HG03378 (cell line): ENCODE data around the gene ARMH2.

Experiments used
- ATAC-seq: cut with Tn5 transposase; IDR thresholded peaks from one replicate; pipeline ENCODE4 v1.9.1; 2021; ENCODE audit warnings: mild to moderate bottlenecking, moderate library complexity; ENCODE audit not compliant: unreplicated experiment

ARMH2 gene

GRCh38 chr6:24821860-24822444 is 23.2 kb upstream of the ARMH2 start:
- no peak for ATAC-seq

DNA sequence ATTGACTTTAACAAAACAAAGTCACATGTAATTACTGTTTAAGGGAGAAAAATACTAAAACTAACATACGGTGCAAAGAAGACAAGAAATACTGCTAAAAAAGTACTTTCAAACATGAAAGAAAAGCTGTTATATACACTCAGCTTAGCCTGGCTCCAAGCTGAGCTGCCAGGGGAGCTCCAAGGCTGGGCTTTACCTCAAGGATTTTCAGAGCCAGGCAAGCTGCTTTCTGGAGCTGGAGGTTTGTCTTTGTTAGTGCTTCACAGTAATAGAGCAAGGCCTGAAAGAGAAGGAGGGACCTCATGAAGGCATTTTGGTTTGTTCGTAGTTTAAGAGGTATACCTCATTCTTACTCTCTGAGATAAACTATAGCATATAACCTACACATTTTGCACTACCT is 19.6 kb upstream of the ARMH2 start:
- no peak for ATAC-seq

DNA sequence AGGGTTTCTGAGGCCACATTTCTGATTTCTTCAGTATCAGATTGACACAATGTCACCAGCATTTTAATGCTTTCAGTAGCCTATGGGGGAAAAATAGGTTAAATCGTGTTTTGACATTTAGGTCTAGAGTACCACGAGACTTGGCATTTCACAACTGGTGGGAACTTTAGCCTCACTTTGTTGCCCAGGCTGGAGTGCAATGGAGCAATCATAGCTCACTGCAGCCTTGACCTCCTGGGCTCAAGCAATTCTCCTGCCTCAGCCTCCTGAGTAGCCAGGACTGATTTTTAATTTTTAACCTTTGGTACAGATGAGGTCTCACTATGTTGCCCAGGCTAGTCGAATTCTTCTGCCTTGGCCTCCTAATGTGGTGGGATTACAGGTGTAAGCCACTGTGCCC is 11.0 kb upstream of the ARMH2 start:
- no peak for ATAC-seq

GRCh38 chr6:24807584-24807983 is 8.9 kb upstream of the ARMH2 start:
- no peak for ATAC-seq

DNA sequence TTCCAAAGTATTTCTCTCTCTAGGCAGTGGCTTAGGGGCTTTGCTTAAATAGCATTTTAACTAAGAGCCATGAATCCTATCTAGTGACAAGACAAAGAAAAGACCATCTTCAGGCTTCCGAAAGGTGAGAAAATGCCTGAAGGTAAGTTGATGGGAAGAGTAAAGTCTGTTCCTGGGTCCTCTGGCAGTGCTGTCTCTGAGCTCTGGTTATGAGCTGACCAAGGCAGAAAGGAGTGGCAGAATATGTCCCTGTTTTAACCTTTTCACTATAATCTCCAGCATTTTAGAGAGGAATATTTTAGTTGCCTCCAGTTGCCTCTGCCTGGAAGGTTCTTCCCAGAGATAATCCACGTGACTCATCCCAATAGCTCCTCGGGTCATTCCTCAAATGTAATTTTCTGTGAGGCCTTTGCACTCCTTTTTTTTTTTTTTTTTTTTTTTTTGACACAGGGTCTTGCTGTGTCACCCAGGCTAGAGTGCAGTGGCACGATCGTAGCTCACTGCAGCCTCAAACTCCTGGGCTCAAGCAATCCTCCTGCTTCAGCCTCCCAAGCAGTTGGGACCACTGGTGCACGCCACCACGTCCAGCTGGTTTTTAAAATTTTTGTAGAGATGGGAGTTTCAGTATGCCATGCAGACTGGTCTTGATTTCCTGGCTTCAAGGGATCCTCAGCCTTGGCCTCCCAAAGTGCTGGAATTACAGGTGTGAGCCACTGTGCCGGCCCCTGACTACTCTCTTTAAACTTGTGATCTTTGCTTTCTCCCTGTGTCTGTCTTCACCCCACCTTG is 3.7 kb upstream of the ARMH2 start:
- no peak for ATAC-seq

GRCh38 chr6:24799541-24799915 is 811 bp upstream of the ARMH2 start:
- ATAC-seq: no peak

GRCh38 chr6:24797596-24798216 is 1.0 kb downstream of the ARMH2 start:
- ATAC-seq: no peak

- ATAC-seq: no peak
Measured at GRCh38 chr6:24796616-24797290, 2.0 kb downstream of the ARMH2 start.

DNA sequence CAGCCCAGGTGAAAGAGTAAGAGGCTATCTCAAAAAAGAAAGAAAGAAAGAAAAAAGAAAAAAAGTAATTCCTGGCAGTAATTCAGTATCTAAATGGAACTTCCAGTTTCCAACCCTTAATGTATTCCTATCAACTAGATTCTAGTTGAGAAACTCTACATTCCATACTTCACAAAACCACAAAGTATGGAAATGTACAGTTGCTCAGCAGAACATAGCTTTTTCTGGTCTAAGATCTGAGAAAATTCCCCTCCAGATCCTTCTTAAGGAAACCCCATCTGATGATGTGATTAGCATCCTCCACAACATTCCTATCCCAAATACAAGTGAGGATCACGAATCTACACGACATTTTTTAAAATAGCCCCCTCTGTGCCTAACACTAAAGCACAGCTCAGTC is 3.6 kb downstream of the ARMH2 start:
- no peak for ATAC-seq

- ATAC-seq: no peak
Measured at GRCh38 chr6:24788031-24788665, 10.6 kb downstream of the ARMH2 start.

DNA sequence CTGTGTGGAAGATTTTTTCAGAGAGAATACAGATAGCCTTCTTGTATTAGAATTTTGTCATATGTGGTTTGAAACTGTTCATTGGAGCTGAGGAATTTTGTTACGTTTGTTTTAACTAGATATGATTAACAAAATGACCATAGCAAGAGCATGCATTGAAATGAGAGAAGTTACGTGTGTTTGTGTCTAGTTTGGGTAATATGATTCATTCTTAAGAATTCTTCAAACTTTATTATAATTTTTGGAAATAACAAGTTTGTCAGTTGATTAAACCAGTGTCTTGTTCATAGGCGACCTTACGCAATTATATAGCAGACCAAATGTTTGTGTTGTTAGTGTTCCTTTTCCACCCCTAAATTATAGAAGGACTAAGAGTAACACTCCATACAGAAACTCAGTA is 18.5 kb downstream of the ARMH2 start:
- no peak for ATAC-seq

GRCh38 chr6:24779416-24780016 is 19.2 kb downstream of the ARMH2 start:
- no peak for ATAC-seq

DNA sequence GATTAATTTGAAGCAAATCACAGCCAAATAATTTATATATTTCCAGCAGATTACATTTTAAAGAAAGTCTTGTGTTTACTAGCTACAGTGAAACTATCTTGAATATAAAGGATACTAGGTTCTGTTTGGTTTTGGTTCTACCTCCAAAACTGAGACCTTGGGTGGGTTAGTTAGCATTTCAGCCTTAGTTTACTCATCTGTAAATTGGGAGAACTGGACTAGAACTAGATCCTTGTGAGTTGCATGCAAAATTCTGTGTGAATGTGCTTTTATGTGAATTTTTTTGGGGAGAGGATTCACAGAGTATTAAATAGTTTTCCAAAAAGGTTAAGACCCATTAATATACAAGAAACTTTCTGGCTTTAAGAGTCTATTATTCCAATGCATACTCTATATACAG is 19.8 kb downstream of the ARMH2 start:
- ATAC-seq: no peak

DNA sequence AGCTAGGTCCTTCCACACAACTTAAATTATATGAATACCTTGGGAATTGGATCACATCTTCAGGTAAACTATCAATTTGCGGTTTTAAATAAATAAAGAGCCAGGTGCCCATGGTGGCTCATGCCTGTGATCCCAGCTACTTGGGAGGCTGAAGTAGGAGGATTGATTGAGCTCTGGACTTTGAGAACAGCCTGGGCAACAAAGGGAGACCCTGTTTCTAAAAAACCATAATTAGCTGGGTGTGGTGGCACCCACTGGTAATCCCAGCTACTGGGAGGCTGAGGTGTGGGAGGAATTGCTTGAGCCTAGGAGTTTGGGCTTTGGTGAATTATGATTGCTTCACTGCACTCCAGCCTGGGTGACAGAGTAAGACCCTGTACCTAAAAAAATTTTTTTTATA is 20.6 kb downstream of the ARMH2 start:
- ATAC-seq: no peak

DNA sequence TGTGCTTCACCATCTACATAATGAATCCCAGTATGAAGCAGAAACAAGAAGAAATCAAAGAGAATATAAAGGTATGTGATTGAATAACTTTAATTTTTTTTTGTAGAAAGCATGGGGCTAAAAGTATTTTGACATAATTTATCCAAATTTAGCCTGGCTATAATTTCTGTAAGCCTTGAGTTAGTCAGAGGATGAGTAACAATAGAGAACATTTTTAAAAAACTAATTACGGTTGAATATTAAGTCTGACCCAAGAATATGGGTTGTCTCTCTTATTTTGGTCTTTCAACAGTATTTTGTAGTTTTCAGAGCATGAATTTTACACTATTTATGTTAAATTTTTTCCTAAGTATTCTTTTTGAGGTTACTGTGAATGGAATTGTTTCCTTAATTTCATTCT is 21.5 kb downstream of the ARMH2 start:
- no peak for ATAC-seq

- ATAC-seq: peak; percentile 21
Measured at GRCh38 chr6:24775520-24776058, 23.1 kb downstream of the ARMH2 start.

DNA sequence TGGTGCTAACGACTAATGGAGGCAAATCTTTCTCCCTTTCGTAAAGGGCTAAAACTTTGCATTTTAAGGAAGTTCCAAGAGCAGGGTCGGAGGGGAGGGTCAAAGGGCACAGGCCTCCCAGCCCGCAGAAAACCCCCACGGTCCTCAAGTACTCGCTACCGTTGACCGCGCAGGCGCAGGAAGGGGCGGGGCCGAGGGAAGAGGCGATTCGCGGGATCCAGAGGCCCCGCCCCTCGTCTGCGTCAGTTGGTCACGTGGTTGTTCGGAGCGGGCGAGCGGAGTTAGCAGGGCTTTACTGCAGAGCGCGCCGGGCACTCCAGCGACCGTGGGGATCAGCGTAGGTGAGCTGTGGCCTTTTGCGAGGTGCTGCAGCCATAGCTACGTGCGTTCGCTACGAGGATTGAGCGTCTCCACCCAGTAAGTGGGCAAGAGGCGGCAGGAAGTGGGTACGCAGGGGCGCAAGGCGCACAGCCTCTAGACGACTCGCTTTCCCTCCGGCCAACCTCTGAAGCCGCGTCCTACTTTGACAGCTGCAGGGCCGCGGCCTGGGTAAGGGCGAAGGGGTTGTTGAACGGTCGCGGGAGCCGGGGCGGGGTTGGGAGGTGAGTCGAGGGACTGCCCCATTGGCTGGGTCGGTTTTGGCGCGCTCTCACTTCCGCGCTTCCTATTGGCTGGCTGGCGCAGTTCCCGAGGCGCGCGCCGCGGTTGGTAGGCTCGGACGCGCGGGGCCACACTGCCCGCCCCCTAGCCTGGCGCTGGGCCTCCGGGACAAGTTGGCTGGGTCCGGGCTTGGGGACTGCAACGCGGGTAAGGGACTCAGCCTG is 23.8 kb downstream of the ARMH2 start, which contains the start of gene GMNN:
Gene GMNN (plus strand): TSS at position 242 of the 824 bp plus-strand sequence. CDS start 2,310 bp downstream, outside the sequence.
- ATAC-seq: peak; percentile 82

- ATAC-seq: no peak
Measured at GRCh38 chr6:24768361-24768760, 30.4 kb downstream of the ARMH2 start.

- peak; percentile 64 for ATAC-seq
Measured at GRCh38 chr6:24766680-24767462, 31.8 kb downstream of the ARMH2 start.
